ENCODE data around the gene UTP4. TPM values are rescaled to one million over a fixed set of nuclear protein-coding genes. Genes with fewer than 3 reads are reported as not detected.

UTP4 gene
- total RNA-seq, 1 donor from 2014 or later: 26.6 TPM

- DNase-seq (ENCODE audit: missing footprints) (no peak), ATAC-seq (no peak)
- intact Hi-C loops (cut with DNase I): no loop called here
Observed at GRCh38 chr16:69165584-69165983, 33.1 kb downstream of the UTP4 start.

DNA sequence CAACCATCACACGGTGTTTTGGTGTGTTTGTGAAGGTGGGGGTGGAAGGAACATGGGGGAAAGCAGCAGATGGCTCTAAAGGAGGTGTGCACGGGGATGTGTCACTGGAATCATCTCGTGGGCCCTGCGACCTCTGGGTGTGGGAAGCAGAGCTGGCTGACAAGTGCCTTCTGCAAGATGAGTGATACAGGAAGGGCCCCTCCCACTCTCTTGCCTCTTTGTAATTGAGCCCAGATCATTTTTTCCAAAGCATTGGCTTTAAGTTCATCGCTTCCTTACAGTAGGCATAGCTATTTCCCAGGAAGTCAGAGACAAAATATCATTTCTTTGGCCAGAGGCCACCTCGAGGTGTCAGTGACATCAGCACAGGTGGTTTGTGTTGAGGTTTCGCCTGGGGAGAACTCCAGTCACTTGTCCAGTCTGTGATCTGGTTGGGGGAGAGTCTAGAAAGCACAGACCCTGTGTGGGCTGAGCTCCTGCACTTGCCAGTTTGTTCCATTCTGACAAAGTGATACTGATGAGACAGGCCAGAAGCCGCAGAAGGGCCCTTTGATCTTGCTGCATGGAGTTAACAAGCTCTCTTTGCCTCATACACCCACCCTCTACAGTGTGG lies 33.9 kb downstream of the UTP4 start:
- DNase-seq (ENCODE audit: missing footprints) (no peak), ATAC-seq (no peak)
- intact Hi-C loops (cut with DNase I): no loop called here

- intact Hi-C loops (cut with DNase I): no loop called here
- no peak for DNase-seq (ENCODE audit: missing footprints)
- ATAC-seq: no peak
Observed at GRCh38 chr16:69166946-69167930, 34.8 kb downstream of the UTP4 start.

- ATAC-seq: no peak
- DNase-seq (ENCODE audit: missing footprints): no peak
- intact Hi-C loops (cut with DNase I): no loop called here
Observed at GRCh38 chr16:69169051-69169450, 36.6 kb downstream of the UTP4 start.

DNA sequence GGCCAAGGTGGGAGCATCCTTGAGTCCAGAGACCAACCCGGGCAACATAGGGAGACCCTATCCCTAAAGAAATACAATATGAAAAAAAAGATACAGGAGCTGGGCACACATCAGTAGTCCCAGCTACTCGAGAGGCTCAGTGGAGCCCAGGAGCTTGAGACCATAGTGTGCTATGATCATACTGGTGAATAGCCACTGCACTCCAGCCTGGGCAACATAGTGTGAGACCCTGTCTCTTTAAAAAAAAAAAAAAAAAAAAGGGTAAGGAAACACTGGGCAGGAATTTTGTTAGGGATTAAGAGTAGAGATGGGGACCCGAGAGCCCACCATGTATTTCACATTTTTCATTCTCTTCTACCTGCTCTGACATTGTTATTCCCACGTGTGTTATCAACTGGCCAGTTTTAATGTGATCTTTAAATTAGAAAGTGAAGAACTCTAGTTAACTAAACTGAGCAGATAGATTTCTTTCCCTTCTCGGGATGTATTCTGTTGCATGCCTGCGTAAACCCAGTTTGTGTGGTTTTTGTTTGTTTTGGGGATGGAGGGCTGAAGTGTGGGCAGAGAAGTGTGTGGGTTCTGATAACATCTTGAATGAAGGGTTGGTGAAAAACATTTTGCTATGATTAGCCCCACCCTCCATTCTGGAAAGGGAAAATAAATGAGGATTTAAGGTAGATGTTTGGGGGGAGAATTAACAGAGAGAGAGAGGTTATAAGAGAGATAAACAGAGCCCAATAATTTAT lies 37.3 kb downstream of the UTP4 start:
- DNase-seq (ENCODE audit: missing footprints): no peak
- ATAC-seq: no peak
- intact Hi-C loops (cut with DNase I): loop anchor here (5.0 kb wide), 1 partner anchor 118 kb away; no protein-coding TSS in a partner anchor

DNA sequence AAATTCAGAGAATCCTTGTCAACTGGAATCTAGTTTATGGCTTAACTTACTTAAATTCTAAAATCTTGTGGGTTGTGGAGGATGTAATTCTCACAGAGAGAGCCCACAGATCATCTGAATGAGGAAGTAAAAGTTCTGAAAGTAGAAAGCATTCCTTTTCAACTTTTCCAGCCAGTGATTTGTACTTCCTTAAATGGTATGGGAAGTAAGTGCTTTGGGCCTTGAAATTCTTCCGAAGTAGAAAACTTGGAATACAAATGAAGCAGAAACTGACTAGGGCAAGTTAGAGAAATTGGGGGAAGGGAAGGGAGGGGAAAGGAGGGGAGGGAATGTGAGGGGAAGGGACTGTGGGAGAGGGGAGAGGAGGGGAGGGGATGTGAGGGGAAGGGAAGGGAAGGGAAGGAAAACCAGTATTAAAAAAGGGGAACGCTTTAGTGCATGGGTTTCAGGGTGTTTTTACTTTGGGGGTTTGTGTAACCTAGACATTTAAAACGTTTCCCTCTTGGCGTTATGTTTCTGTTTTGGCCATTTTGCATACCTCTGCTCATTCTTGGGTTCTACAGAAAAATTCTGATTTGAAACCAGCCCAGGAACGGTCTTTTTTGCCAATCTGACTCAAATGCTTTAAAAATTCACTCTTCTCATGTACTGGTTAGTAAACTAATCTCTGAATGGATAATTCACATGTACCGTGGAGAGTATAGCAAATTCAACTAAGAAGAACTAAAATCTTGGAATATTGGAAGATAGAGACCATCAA lies 39.1 kb downstream of the UTP4 start:
- intact Hi-C loops (cut with DNase I): loop anchor here (5.0 kb wide), 1 partner anchor 116 kb away; no protein-coding TSS in a partner anchor
- no peak for DNase-seq (ENCODE audit: missing footprints)
- no peak for ATAC-seq

DNA sequence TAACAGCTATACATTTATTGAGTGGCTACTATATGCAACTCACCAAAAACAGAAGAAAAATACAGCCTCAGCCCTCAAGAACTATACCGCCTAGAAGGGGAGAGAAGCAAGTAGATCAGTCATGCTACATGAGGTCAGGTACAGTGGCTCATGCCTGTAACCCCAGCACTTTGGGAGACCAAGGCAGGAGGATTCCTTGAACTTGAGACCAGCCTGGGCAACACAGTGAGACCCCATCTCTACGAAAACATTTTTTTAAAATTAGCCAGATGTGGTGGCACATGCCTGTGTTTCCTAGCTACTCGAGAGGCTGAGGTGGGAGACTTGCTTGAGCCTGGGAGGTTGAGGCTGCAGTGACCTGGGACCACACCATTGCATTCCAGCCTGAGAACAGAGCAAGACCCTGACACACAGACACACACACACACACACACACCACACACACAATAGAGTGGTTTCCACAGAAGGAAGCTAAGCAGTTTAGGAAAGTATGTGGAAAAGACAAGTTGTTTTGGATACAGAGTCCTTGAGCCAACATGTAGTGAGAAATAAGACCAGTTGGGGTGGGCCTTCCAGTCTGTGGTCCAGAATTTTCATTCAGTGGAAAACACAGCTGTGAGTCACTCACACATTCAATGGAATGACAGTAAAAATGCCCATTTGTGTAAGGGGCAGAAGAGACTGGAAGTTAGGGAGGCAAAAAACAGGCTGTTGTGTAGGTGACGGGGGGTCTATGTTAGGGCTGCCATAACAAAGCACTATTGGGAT lies 43.8 kb downstream of the UTP4 start:
- no peak for ATAC-seq
- intact Hi-C loops (cut with DNase I): no loop called here

GRCh38 chr16:69179328-69180010 lies 47.0 kb downstream of the UTP4 start:
- intact Hi-C loops (cut with DNase I): no loop called here
- peak; percentile 83 for ATAC-seq
- DNase-seq (ENCODE audit: missing footprints): peak; percentile 84

More for the DNA sequence above, 43.8 kb downstream of the UTP4 start:
- DNase-seq (ENCODE audit: missing footprints): no peak

- DNase-seq (ENCODE audit: missing footprints) (no peak), ATAC-seq (peak; percentile 45)
- intact Hi-C loops (cut with DNase I): no loop called here
Observed at GRCh38 chr16:69180011-69180338, 47.5 kb downstream of the UTP4 start.

GRCh38 chr16:69182730-69183416 lies 50.4 kb downstream of the UTP4 start:
- DNase-seq (ENCODE audit: missing footprints) (no peak), ATAC-seq (no peak)
- intact Hi-C loops (cut with DNase I): no loop called here

DNA sequence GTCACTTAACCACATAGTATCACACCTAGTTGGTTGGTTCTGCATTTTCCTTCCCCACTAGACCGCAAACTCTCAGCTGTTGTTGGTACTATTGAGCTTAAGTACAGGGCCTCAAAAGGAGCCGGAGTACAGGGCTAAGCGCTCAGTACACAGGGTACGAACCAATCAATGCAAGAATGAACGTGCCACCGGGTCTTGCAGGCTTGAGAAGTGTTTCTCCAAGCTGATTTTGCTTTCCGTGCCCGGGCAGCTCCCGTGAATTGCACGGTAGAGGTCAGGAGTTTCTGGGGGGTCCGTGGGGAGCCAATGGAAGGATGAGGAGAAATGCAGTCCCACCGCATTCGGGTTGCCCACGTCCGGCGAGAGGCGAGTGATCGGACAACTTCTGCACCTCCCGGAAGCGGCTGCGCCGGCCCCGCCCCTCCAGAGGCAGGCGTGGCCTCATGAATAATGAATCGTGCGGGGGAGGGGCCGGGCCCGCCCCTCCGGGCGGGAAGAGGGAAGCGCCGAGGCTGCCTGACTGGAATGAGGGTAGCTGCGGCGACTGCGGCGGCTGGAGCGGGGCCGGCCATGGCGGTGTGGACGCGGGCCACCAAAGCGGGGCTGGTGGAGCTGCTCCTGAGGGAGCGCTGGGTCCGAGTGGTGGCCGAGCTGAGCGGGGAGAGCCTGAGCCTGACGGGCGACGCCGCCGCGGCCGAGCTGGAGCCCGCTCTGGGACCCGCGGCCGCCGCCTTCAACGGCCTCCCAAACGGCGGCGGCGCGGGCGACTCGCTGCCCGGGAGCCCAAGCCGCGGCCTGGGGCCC lies 54.4 kb downstream of the UTP4 start, which contains the start of gene SNTB2:
Gene SNTB2, plus strand, starts transcription at position 523 of the 804 bp plus-strand sequence. Its CDS starts 3 bp downstream, at position 526.
- DNase-seq (ENCODE audit: missing footprints) (peak; percentile 98), ATAC-seq (peak; percentile 99)
- intact Hi-C loops (cut with DNase I): no loop called here

DNA sequence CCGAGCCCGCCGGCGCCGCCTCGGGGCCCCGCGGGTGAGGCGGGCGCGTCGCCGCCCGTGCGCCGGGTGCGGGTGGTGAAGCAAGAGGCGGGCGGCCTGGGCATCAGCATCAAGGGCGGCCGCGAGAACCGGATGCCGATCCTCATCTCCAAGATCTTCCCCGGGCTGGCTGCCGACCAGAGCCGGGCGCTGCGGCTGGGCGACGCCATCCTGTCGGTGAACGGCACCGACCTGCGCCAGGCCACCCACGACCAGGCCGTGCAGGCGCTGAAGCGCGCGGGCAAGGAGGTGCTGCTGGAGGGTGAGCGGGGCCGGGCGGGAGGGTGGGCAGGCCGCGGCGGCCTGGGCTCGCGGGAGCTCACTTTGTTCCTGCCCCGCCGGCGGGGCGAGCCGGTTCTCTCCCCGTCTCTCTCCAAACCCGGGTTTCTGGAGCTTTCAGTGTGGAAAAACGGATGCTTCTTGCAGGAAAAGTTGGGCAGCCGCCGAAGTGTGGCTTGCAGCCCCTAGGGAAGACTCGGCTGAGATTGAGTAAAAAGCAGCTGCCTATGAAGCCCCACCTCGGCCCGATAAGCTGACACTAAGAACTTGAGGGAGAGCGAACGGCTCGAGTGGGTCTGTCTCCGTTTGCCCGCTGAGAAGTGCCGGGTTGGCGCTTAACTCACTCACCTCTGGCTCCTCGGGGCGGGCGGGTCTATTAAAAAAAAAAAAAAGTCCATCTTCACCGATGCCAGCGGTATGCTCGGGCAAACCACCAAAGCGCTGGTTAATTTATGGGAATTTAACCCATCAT lies 55.2 kb downstream of the UTP4 start:
- intact Hi-C loops (cut with DNase I): no loop called here
- DNase-seq (ENCODE audit: missing footprints): peak; percentile 87

GRCh38 chr16:69188236-69188549 lies 55.7 kb downstream of the UTP4 start:
- DNase-seq (ENCODE audit: missing footprints) (no peak), ATAC-seq (no peak)
- intact Hi-C loops (cut with DNase I): no loop called here

More for the DNA sequence above, 55.2 kb downstream of the UTP4 start:
- peak; percentile 38 for ATAC-seq

- intact Hi-C loops (cut with DNase I): no loop called here
- ATAC-seq (no peak), DNase-seq (ENCODE audit: missing footprints) (no peak)
Observed at GRCh38 chr16:69188716-69189115, 56.3 kb downstream of the UTP4 start.

GRCh38 chr16:69190046-69190588 lies 57.7 kb downstream of the UTP4 start:
- ATAC-seq (no peak), DNase-seq (ENCODE audit: missing footprints) (no peak)
- intact Hi-C loops (cut with DNase I): no loop called here

Measured in Right ventricle myocardium inferior (tissue), 1 donor.